ACC112 (cell line): ENCODE measurements around the gene PAFAH2.
A peak's percentile ranks its signal among the peaks of the same experiment; 100 is the strongest.

Source experiments
- H2AFZ ChIP-seq: fragments of 200-600 bp; sonication (generic); one replicate; pipeline ENCODE4 v1.6.0; 2017; ENCODE audit warnings: antibody characterized with exemption, low read length; ENCODE audit not compliant: unreplicated experiment
- H3K27ac ChIP-seq: fragments of 200-600 bp; sonication (generic); 2 replicates; pipeline ENCODE4 v1.5.1; 2014; ENCODE audit warnings: low read depth, mild to moderate bottlenecking, antibody characterized with exemption, low read length, moderate library complexity
- H3K27me3 ChIP-seq: fragments of 200-600 bp; sonication (generic); 2 replicates; pipeline ENCODE4 v1.6.1; 2014; ENCODE audit warnings: mild to moderate bottlenecking, antibody characterized with exemption, low read length, moderate library complexity, mixed read lengths; ENCODE audit not compliant: insufficient read depth
- H3K36me3 ChIP-seq: fragments of 200-600 bp; sonication (generic); 2 replicates; pipeline ENCODE4 v1.6.1; 2016; ENCODE audit warnings: mild to moderate bottlenecking, antibody characterized with exemption, low read length, moderate library complexity, mixed read lengths; ENCODE audit not compliant: insufficient read depth
- H3K4me1 ChIP-seq: fragments of 200-600 bp; sonication (generic); one replicate; pipeline ENCODE4 v1.6.1; 2016; ENCODE audit warnings: low read length, mixed read lengths; ENCODE audit not compliant: insufficient read depth, unreplicated experiment, control insufficient read depth
- H3K4me3 ChIP-seq: fragments of 200-600 bp; sonication (generic); 2 replicates; pipeline ENCODE4 v1.5.1; 2014; ENCODE audit warnings: mild to moderate bottlenecking, low read depth, low read length
- H3K79me2 ChIP-seq: fragments of 200-600 bp; sonication (generic); one replicate; pipeline ENCODE4 v1.6.0; 2016; ENCODE audit warnings: low read length; ENCODE audit not compliant: control insufficient read depth, unreplicated experiment, insufficient read depth

PAFAH2 gene

DNA sequence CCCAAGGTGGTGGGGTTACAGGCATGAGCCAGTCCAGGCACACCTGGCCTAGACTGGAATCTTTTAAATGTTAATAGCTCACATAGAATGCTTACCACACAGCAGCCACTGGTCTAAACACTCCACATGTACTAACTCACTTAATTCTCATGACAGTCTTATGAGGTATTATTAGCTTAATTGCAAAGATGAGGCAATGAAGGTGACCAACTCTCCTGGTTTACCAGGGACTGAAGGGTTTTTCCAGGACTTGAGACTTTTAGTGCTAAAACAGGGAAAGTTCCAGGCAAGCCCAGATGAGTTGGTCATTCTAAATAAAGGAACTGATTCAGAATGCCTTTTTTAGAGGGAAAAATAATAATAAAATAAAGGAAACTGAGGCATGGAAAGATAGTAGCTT is 84.7 kb downstream of the PAFAH2 start:
- H3K4me3 ChIP-seq: no peak overlapping the region
- H3K27ac ChIP-seq: no peak overlapping the region
- H3K79me2 ChIP-seq: no peaks in the 10 kb centered on the region
- no peak overlapping the region for H2AFZ ChIP-seq
- H3K27me3 ChIP-seq: no peaks in the 10 kb centered on the region
- no peaks in the 10 kb centered on the region for H3K36me3 ChIP-seq
- H3K4me1 ChIP-seq: peaks cover 11% of the 10 kb centered on the region

- no peaks in the 10 kb centered on the region for H3K36me3 ChIP-seq
- peak overlapping the region; percentile 10 for H2AFZ ChIP-seq
- peak overlapping the region; percentile 56 for H3K27ac ChIP-seq
- no peaks in the 10 kb centered on the region for H3K27me3 ChIP-seq
- H3K79me2 ChIP-seq: no peaks in the 10 kb centered on the region
- H3K4me3 ChIP-seq: 0 out of 2 replicates have a peak overlapping the region, but pooled peaks have one; percentile 3
- H3K4me1 ChIP-seq: peaks cover 11% of the 10 kb centered on the region
These were observed 85.6 kb downstream of the PAFAH2 start for GRCh38 chr1:25912076-25912831.

GRCh38 chr1:25911162-25911561 is 86.7 kb downstream of the PAFAH2 start:
- H3K27me3 ChIP-seq: no peaks in the 10 kb centered on the region
- H3K27ac ChIP-seq: no peak overlapping the region
- H3K4me3 ChIP-seq: no peak overlapping the region
- H3K4me1 ChIP-seq: peaks cover 11% of the 10 kb centered on the region
- no peak overlapping the region for H2AFZ ChIP-seq
- no peaks in the 10 kb centered on the region for H3K79me2 ChIP-seq
- H3K36me3 ChIP-seq: no peaks in the 10 kb centered on the region
